GM12878 (cell line): Measurements from ENCODE around the gene TMEM217.

Experiments used
- JUNB ChIP-seq: IDR thresholded peaks from 2 replicates; pipeline ENCODE4 v1.6.1; 2016; ENCODE audit warnings: antibody characterized with exemption, mild to moderate bottlenecking
- NRF1 ChIP-seq: conservative IDR thresholded peaks from 2 replicates; pipeline ENCODE4 v1.6.1; 2011; ENCODE audit warnings: mild to moderate bottlenecking, low read depth, low read length, improper control_type of control experiment
- TF ChIP-seq, protein P1 (sequence below), 3 experiments: IDR thresholded peaks in 2 of 3; conservative IDR thresholded peaks in 1 of 3; 2 replicates each; pipeline ENCODE4 v1.5.1; 2011; ENCODE audit warnings: low read depth in 3 of 3, low read length in 3 of 3, mild to moderate bottlenecking in 3 of 3, control low read depth in 2 of 3, moderate library complexity in 2 of 3, inconsistent platforms in 1 of 3, mixed read lengths in 1 of 3; ENCODE audit not compliant: control insufficient read depth in 2 of 3, insufficient read depth in 1 of 3; ENCODE audit errors: extremely low read depth in 1 of 3
- TF ChIP-seq, protein P2 (sequence below): IDR thresholded peaks from 2 replicates; pipeline ENCODE4 v1.6.1; 2011; ENCODE audit warnings: mild to moderate bottlenecking, low read depth, low read length, moderate library complexity; ENCODE audit not compliant: insufficient replicate concordance
- TF ChIP-seq, protein P3 (sequence below): IDR thresholded peaks from 2 replicates; pipeline ENCODE4 v1.6.1; 2011; ENCODE audit warnings: low read depth, mild to moderate bottlenecking, low read length, moderate library complexity, borderline replicate concordance; ENCODE audit errors: extremely low read depth

DNA sequence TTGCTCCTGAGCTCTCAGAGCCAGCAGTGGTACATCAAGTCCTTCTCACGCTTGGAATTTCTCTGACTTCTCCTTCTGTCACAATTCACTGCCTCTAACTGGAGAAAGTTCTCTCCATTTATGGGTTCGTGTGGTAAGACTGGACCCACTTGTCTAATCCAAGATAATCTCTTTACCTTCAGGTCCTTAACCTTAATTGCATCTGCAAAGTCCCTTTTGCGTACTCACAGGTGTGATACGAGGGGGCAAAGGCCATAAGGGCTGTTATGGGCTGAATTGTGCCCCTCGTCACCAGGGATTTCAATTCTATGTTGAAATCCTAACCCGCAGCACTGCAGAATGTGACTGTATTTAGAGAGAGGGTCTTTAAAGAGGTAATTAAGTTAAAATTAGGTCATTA is 27.8 kb downstream of the TMEM217 start:
- TF ChIP-seq, protein P1, sequence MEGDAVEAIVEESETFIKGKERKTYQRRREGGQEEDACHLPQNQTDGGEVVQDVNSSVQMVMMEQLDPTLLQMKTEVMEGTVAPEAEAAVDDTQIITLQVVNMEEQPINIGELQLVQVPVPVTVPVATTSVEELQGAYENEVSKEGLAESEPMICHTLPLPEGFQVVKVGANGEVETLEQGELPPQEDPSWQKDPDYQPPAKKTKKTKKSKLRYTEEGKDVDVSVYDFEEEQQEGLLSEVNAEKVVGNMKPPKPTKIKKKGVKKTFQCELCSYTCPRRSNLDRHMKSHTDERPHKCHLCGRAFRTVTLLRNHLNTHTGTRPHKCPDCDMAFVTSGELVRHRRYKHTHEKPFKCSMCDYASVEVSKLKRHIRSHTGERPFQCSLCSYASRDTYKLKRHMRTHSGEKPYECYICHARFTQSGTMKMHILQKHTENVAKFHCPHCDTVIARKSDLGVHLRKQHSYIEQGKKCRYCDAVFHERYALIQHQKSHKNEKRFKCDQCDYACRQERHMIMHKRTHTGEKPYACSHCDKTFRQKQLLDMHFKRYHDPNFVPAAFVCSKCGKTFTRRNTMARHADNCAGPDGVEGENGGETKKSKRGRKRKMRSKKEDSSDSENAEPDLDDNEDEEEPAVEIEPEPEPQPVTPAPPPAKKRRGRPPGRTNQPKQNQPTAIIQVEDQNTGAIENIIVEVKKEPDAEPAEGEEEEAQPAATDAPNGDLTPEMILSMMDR (IDR thresholded peaks at IDR 0.05 in 2 of 3, conservative IDR thresholded peaks at IDR 0.05 in 1 of 3; ENCODE audit: control insufficient read depth in 2 of 3, extremely low read depth in 1 of 3, insufficient read depth in 1 of 3, low read depth in 3 of 3, low read length in 3 of 3), result no peak
- TF ChIP-seq JUNB (no peak), NRF1 (no peak)
- TF ChIP-seq, protein P2, sequence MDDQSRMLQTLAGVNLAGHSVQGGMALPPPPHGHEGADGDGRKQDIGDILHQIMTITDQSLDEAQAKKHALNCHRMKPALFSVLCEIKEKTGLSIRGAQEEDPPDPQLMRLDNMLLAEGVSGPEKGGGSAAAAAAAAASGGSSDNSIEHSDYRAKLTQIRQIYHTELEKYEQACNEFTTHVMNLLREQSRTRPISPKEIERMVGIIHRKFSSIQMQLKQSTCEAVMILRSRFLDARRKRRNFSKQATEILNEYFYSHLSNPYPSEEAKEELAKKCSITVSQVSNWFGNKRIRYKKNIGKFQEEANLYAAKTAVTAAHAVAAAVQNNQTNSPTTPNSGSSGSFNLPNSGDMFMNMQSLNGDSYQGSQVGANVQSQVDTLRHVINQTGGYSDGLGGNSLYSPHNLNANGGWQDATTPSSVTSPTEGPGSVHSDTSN, result no peak
- TF ChIP-seq, protein P3, sequence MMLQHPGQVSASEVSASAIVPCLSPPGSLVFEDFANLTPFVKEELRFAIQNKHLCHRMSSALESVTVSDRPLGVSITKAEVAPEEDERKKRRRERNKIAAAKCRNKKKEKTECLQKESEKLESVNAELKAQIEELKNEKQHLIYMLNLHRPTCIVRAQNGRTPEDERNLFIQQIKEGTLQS, result no peak
